Activated gamma-delta T cell treated with anti-CD3 and anti-CD28 coated beads, Interleukin-2, amount 50 U/mL, for 16 hours (primary cell): ENCODE results near the gene CDK5R2.

Experiments used
- DNase-seq: peaks from one replicate; pipeline ENCODE4 v3.0.0-alpha.2; 2020; ENCODE audit warnings: low read depth

Gene CDK5R2

DNA sequence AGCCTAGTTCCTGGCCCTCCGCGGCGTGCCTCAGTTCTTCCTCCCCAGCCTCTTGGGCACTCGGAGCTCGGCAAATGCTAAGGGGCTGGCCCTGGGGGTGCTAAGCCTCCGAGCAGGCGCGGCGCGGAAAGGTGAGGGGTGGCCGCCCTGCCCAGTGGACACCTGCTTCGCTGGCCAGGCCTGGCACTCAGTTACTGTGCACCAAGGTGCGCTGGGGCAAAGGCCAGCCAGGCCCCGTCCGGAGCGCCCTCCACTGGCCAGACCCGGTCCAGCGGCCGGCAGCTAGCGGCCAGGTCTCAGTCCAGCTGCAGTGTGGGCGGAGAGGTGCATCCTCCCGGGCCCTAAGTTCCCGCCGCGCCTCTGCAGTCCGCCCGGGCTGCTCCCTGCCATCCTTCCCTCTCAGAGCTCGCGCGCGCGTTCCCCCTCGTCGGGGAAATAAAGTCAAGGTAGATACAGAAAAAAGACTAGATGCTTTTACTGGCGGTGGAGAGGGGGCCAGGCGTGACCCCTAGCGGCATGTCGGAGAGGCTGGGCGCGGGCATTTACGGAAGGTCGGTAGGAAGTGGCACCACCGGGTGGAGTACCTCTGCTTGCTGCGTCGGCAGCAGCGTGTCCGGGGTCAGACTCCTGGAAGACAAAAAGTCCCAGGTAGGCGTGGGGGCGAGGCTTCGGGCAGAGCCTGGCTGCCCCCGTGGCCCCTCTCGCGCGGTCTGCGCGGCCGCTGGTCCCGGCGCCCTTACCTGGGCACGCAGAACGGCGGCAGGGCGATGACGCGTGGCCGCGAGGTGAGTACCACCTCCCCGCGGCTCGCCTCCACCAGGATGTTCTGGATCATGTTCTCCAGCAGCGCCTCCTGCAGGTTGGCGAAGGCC, 43.2 kb downstream of the CDK5R2 start:
- DNase-seq = no peak

- DNase-seq = no peak
Observed at GRCh38 chr2:219003267-219003634, 43.8 kb downstream of the CDK5R2 start.

DNA sequence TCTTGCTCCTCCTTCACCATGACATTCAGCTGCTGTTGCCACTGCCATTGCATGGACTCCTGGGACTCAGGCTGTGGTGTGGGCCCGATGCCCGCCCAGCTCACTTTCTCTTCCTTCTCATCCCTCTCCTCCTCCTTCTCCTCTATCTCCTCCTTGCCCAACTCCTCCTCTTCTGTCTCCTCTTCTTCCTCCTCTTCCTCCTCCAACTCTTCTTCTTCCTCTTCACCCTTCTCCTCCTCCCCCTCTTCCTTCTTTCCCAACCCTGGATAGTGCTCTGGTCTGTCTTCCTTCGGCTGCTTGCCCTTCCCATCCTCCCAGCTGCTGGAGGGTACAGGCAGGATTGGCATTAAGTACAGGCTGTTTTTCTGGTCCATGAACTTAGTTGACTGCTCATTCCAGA, 44.5 kb downstream of the CDK5R2 start:
- DNase-seq = no peak

DNA sequence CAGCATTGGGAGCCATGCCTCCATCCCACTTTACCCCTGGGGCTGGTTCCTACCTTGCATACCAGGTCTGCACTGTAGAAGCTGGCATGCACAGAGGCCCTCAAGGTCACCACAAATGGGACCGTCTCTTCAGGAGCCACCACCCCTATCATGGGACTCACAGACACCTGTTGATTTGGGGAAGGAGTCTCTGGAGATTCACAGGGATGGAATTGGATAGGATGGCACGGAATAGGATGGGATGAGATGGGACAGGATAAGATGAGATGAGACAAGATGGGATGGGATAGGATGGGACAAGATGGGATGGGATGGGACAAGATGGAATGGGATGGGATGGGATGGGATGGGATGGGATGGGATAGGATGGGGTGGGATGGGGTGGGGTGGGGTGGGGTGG, 49.8 kb downstream of the CDK5R2 start:
- DNase-seq = no peak

GRCh38 chr2:219010162-219010756, 50.8 kb downstream of the CDK5R2 start:
- DNase-seq = no peak

- DNase-seq = no peak
Observed at GRCh38 chr2:219010873-219011272, 51.4 kb downstream of the CDK5R2 start.
